ENCODE measurements around the gene RNASET2.
"Not testable (repeated sequence)": the region's sequence is repeated elsewhere in the genome, so short reads cannot be mapped to it uniquely, and the experiment has no call there.

Gene RNASET2

GRCh38 chr6:166948724-166949123 lies 7.6 kb downstream of the RNASET2 start:
- not testable (repeated sequence) for H3K4ac ChIP-seq (ENCODE audit: low read depth, low read length); H3K9ac ChIP-seq (ENCODE audit: low read length); H3K4me3 ChIP-seq (ENCODE audit: low read length); H3K36me3 ChIP-seq (ENCODE audit: control insufficient read depth, insufficient read depth, low read length); DNase-seq; H3K4me1 ChIP-seq (ENCODE audit: control insufficient read depth, low read depth, low read length); H3K79me2 ChIP-seq (ENCODE audit: control insufficient read depth, insufficient read depth, low read length); H3K79me1 ChIP-seq (ENCODE audit: low read length); H3K23ac ChIP-seq (ENCODE audit: low read length); H3K56ac ChIP-seq (ENCODE audit: low read length); H2AK5ac ChIP-seq (ENCODE audit: low read length); H2BK5ac ChIP-seq (ENCODE audit: low read length); H3K27ac ChIP-seq (ENCODE audit: low read depth, low read length); H2BK120ac ChIP-seq (ENCODE audit: low read depth, low read length); H4K8ac ChIP-seq (ENCODE audit: low read depth, low read length); H3K4me2 ChIP-seq (ENCODE audit: low read length); H3K18ac ChIP-seq (ENCODE audit: low read length); H3K27me3 ChIP-seq (ENCODE audit: insufficient read depth, low read length, poor library complexity); H4K5ac ChIP-seq (ENCODE audit: low read length); H2BK15ac ChIP-seq (replicated peaks; ENCODE audit: low read depth)
- no CpG with 5 or more reads among the region's 6 CpGs for WGBS (ENCODE audit: extremely low coverage, insufficient coverage, low lambda C conversion rate)

GRCh38 chr6:166947251-166947650 lies 9.1 kb downstream of the RNASET2 start:
- H3K18ac ChIP-seq (ENCODE audit: low read length) = no peak overlapping the region
- H3K23ac ChIP-seq (ENCODE audit: low read length) = no peak overlapping the region
- H3K56ac ChIP-seq (ENCODE audit: low read length) = no peak overlapping the region
- no peak overlapping the region for H3K4me2 ChIP-seq (ENCODE audit: low read length)
- H3K27ac ChIP-seq (ENCODE audit: low read depth, low read length) = no peak overlapping the region
- no peak overlapping the region for H2BK5ac ChIP-seq (ENCODE audit: low read length)
- no peak overlapping the region for H4K8ac ChIP-seq (ENCODE audit: low read depth, low read length)
- no peaks in the 10 kb centered on the region for H3K4me1 ChIP-seq (ENCODE audit: control insufficient read depth, low read depth, low read length)
- no peaks in the 10 kb centered on the region for H3K27me3 ChIP-seq (ENCODE audit: insufficient read depth, low read length, poor library complexity)
- no peak overlapping the region for H2BK120ac ChIP-seq (ENCODE audit: low read depth, low read length)
- H3K9ac ChIP-seq (ENCODE audit: low read length) = no peak overlapping the region
- no peaks in the 10 kb centered on the region for H3K36me3 ChIP-seq (ENCODE audit: control insufficient read depth, insufficient read depth, low read length)
- H3K79me1 ChIP-seq (ENCODE audit: low read length) = no peaks in the 10 kb centered on the region
- no CpG with 5 or more reads among the region's 5 CpGs for WGBS (ENCODE audit: extremely low coverage, insufficient coverage, low lambda C conversion rate)
- no peak overlapping the region for H3K4me3 ChIP-seq (ENCODE audit: low read length)
- H3K4ac ChIP-seq (ENCODE audit: low read depth, low read length) = no peak overlapping the region
- no peak overlapping the region for H4K5ac ChIP-seq (ENCODE audit: low read length)
- no peak overlapping the region for H2AK5ac ChIP-seq (ENCODE audit: low read length)
- DNase-seq = no peak
- H2BK15ac ChIP-seq (replicated peaks; ENCODE audit: low read depth) = no peak overlapping the region
- H3K79me2 ChIP-seq (ENCODE audit: control insufficient read depth, insufficient read depth, low read length) = no peaks in the 10 kb centered on the region

GRCh38 chr6:166946125-166946524 lies 10.2 kb downstream of the RNASET2 start:
- H3K4ac ChIP-seq (ENCODE audit: low read depth, low read length) = no peak overlapping the region
- no peak for DNase-seq
- no peaks in the 10 kb centered on the region for H3K4me1 ChIP-seq (ENCODE audit: control insufficient read depth, low read depth, low read length)
- WGBS (ENCODE audit: extremely low coverage, insufficient coverage, low lambda C conversion rate) = no CpG with 5 or more reads among the region's 16 CpGs
- H4K5ac ChIP-seq (ENCODE audit: low read length) = no peak overlapping the region
- H3K9ac ChIP-seq (ENCODE audit: low read length) = no peak overlapping the region
- H4K8ac ChIP-seq (ENCODE audit: low read depth, low read length) = no peak overlapping the region
- H2BK120ac ChIP-seq (ENCODE audit: low read depth, low read length) = no peak overlapping the region
- no peak overlapping the region for H3K18ac ChIP-seq (ENCODE audit: low read length)
- H2BK15ac ChIP-seq (replicated peaks; ENCODE audit: low read depth) = no peak overlapping the region
- no peaks in the 10 kb centered on the region for H3K36me3 ChIP-seq (ENCODE audit: control insufficient read depth, insufficient read depth, low read length)
- no peak overlapping the region for H3K23ac ChIP-seq (ENCODE audit: low read length)
- no peaks in the 10 kb centered on the region for H3K27me3 ChIP-seq (ENCODE audit: insufficient read depth, low read length, poor library complexity)
- H3K4me3 ChIP-seq (ENCODE audit: low read length) = no peak overlapping the region
- H2AK5ac ChIP-seq (ENCODE audit: low read length) = no peak overlapping the region
- no peak overlapping the region for H3K56ac ChIP-seq (ENCODE audit: low read length)
- no peaks in the 10 kb centered on the region for H3K79me1 ChIP-seq (ENCODE audit: low read length)
- H2BK5ac ChIP-seq (ENCODE audit: low read length) = no peak overlapping the region
- no peak overlapping the region for H3K4me2 ChIP-seq (ENCODE audit: low read length)
- H3K79me2 ChIP-seq (ENCODE audit: control insufficient read depth, insufficient read depth, low read length) = no peaks in the 10 kb centered on the region
- H3K27ac ChIP-seq (ENCODE audit: low read depth, low read length) = no peak overlapping the region

GRCh38 chr6:166944666-166945256 lies 11.6 kb downstream of the RNASET2 start:
- Histone ChIP-seq H3K4me1 (ENCODE audit: control insufficient read depth, low read depth, low read length) (no peaks in the 10 kb centered on the region), H3K79me1 (ENCODE audit: low read length) (no peaks in the 10 kb centered on the region), H2BK5ac (ENCODE audit: low read length) (no peak overlapping the region), H3K18ac (ENCODE audit: low read length) (no peak overlapping the region), H3K23ac (ENCODE audit: low read length) (no peak overlapping the region), H3K4me2 (ENCODE audit: low read length) (no peak overlapping the region), H3K27ac (ENCODE audit: low read depth, low read length) (no peak overlapping the region), H4K5ac (ENCODE audit: low read length) (no peak overlapping the region), H3K79me2 (ENCODE audit: control insufficient read depth, insufficient read depth, low read length) (no peaks in the 10 kb centered on the region), H3K4ac (ENCODE audit: low read depth, low read length) (no peak overlapping the region), H3K27me3 (ENCODE audit: insufficient read depth, low read length, poor library complexity) (no peaks in the 10 kb centered on the region), H2AK5ac (ENCODE audit: low read length) (no peak overlapping the region), H3K4me3 (ENCODE audit: low read length) (no peak overlapping the region), H3K36me3 (ENCODE audit: control insufficient read depth, insufficient read depth, low read length) (no peaks in the 10 kb centered on the region), H3K9ac (ENCODE audit: low read length) (no peak overlapping the region), H2BK120ac (ENCODE audit: low read depth, low read length) (no peak overlapping the region), H4K8ac (ENCODE audit: low read depth, low read length) (no peak overlapping the region), H3K56ac (ENCODE audit: low read length) (no peak overlapping the region), H2BK15ac (replicated peaks; ENCODE audit: low read depth) (no peak overlapping the region)
- WGBS (ENCODE audit: extremely low coverage, insufficient coverage, low lambda C conversion rate) = no CpG with 5 or more reads among the region's 16 CpGs
- DNase-seq = no peak

- Histone ChIP-seq H3K9ac (ENCODE audit: low read length) (no peak overlapping the region), H2BK120ac (ENCODE audit: low read depth, low read length) (no peak overlapping the region), H3K27ac (ENCODE audit: low read depth, low read length) (no peak overlapping the region), H3K23ac (ENCODE audit: low read length) (no peak overlapping the region), H3K4ac (ENCODE audit: low read depth, low read length) (no peak overlapping the region), H4K8ac (ENCODE audit: low read depth, low read length) (no peak overlapping the region), H3K79me1 (ENCODE audit: low read length) (no peaks in the 10 kb centered on the region), H3K56ac (ENCODE audit: low read length) (no peak overlapping the region), H3K79me2 (ENCODE audit: control insufficient read depth, insufficient read depth, low read length) (no peaks in the 10 kb centered on the region), H4K5ac (ENCODE audit: low read length) (no peak overlapping the region), H3K18ac (ENCODE audit: low read length) (no peak overlapping the region), H2AK5ac (ENCODE audit: low read length) (no peak overlapping the region), H2BK15ac (replicated peaks; ENCODE audit: low read depth) (no peak overlapping the region), H2BK5ac (ENCODE audit: low read length) (no peak overlapping the region), H3K27me3 (ENCODE audit: insufficient read depth, low read length, poor library complexity) (no peaks in the 10 kb centered on the region), H3K36me3 (ENCODE audit: control insufficient read depth, insufficient read depth, low read length) (no peaks in the 10 kb centered on the region), H3K4me1 (ENCODE audit: control insufficient read depth, low read depth, low read length) (no peaks in the 10 kb centered on the region), H3K4me3 (ENCODE audit: low read length) (no peak overlapping the region), H3K4me2 (ENCODE audit: low read length) (no peak overlapping the region)
- DNase-seq = no peak
- WGBS (ENCODE audit: extremely low coverage, insufficient coverage, low lambda C conversion rate) = no CpG with 5 or more reads among the region's 14 CpGs
These were observed 13.8 kb downstream of the RNASET2 start for GRCh38 chr6:166942393-166943168.

Measured in mesendoderm (in vitro differentiated cells).